MCF 10A (cell line): ENCODE data around the gene CLDN20. TPM values are rescaled to one million over a fixed set of nuclear protein-coding genes. Genes with fewer than 3 reads are reported as not detected.
"Not testable (repeated sequence)": the region's sequence is repeated elsewhere in the genome, so short reads cannot be mapped to it uniquely, and the experiment has no call there.

Experiments
- BruUV-seq: library from RNA; stranded (reverse); fragments of 400-500 nt; replicated peaks from 2 replicates; lab custom pipeline; 2021; lab: Mats Ljungman, UMichigan
- CTCF ChIA-PET: fragments of 300-600 bp; sonication (Branson Sonifier 250); formaldehyde crosslinking; extraction: SDS; loops from one replicate; lab custom pipeline; 2021; ENCODE audit warnings: antibody characterized with exemption, inconsistent platforms; lab: Yijun Ruan, JAX
- POLR2A ChIA-PET: fragments of 300-600, 350-650 bp; sonication (Branson Sonifier 250); formaldehyde crosslinking; extraction: SDS; loops from one replicate; lab custom pipeline; 2020; ENCODE audit warnings: antibody characterized with exemption, inconsistent platforms; lab: Yijun Ruan, JAX
- DNase-seq: peaks from one replicate; pipeline ENCODE4 v3.0.0-alpha.2; 2018; ENCODE audit not compliant: unreplicated experiment
- H3K27ac Mint-ChIP-seq: one replicate; pipeline ENCODE4 v1.8.0; 2022; ENCODE audit warnings: mild to moderate bottlenecking, low read depth, mixed read lengths; ENCODE audit not compliant: unreplicated experiment
- H3K27me3 Mint-ChIP-seq: one replicate; pipeline ENCODE4 v1.8.0; 2022; ENCODE audit warnings: mixed read lengths; ENCODE audit not compliant: insufficient read depth, unreplicated experiment
- H3K36me3 Mint-ChIP-seq: one replicate; pipeline ENCODE4 v1.8.0; 2022; ENCODE audit warnings: mild to moderate bottlenecking, moderate library complexity, mixed read lengths; ENCODE audit not compliant: insufficient read depth, unreplicated experiment
- H3K4me1 Mint-ChIP-seq: one replicate; pipeline ENCODE4 v1.8.0; 2022; ENCODE audit warnings: mixed read lengths; ENCODE audit not compliant: insufficient read depth, unreplicated experiment
- H3K4me3 Mint-ChIP-seq: one replicate; pipeline ENCODE4 v1.8.0; 2022; ENCODE audit warnings: mild to moderate bottlenecking, moderate library complexity, mixed read lengths; ENCODE audit not compliant: unreplicated experiment
- H3K9me3 Mint-ChIP-seq: one replicate; pipeline ENCODE4 v1.8.0; 2022; ENCODE audit warnings: mixed read lengths; ENCODE audit not compliant: unreplicated experiment
- CTCF ChIP-seq: fragments of 200-600 bp; IDR thresholded peaks from one replicate; pipeline ENCODE4 v1.8.0; 2022; ENCODE audit warnings: antibody characterized with exemption, mild to moderate bottlenecking; ENCODE audit not compliant: unreplicated experiment
- intact Hi-C: fragments of 100-400 bp; cut with micrococcal nuclease; formaldehyde crosslinking; loops from 2 replicates; pipeline ENCODE4 v1.14.1; 2022
- total RNA-seq: library from RNA; stranded (reverse); gene quantifications from 2 replicates; pipeline ENCODE4 v1.2.3, GENCODE V29; 2022

CLDN20 gene
- total RNA-seq, 1 experiment from 2014 or later = not detected

GRCh38 chr6:155223646-155224451 is 40.0 kb upstream of the CLDN20 start:
- peak; percentile 90 for DNase-seq
- no peak for TF ChIP-seq CTCF
- peaks cover 14% of the 10 kb centered on the region for H3K4me1 Mint-ChIP-seq
- H3K36me3 Mint-ChIP-seq = no peaks in the 10 kb centered on the region
- TSS peak; percentile 72 for BruUV-seq
- H3K9me3 Mint-ChIP-seq = no peaks in the 10 kb centered on the region
- peak overlapping the region; percentile 26 for H3K4me3 Mint-ChIP-seq
- intact Hi-C loops = no loop called here
- POLR2A ChIA-PET = interaction anchor here (0.8 to 2.2 kb wide), 7 partner anchors 9 to 53 kb away, joined by 3 to 10 read pairs (median 5); no protein-coding TSS in a partner anchor
- peak overlapping the region; percentile 74 for H3K27ac Mint-ChIP-seq
- CTCF ChIA-PET = interaction anchor here (0.6 to 1.5 kb wide), 5 partner anchors 9 to 296 kb away, joined by 3 to 5 read pairs (median 3); no protein-coding TSS in a partner anchor
- no peaks in the 10 kb centered on the region for H3K27me3 Mint-ChIP-seq

- no TSS peak for BruUV-seq
- DNase-seq = peak; percentile 53
- POLR2A ChIA-PET = interaction anchor here (0.8 to 2.2 kb wide), 7 partner anchors 9 to 89 kb away, joined by 3 to 10 read pairs (median 5); no protein-coding TSS in a partner anchor
Measured at GRCh38 chr6:155224618-155225017, 39.2 kb upstream of the CLDN20 start.

GRCh38 chr6:155227046-155227445 is 36.8 kb upstream of the CLDN20 start:
- no peak for TF ChIP-seq CTCF
- Mint-ChIP-seq H3K4me3 (no peak overlapping the region), H3K27me3 (no peaks in the 10 kb centered on the region), H3K27ac (no peak overlapping the region), H3K4me1 (peaks cover 14% of the 10 kb centered on the region), H3K36me3 (peaks cover 6% of the 10 kb centered on the region), H3K9me3 (no peaks in the 10 kb centered on the region)
- no TSS peak for BruUV-seq
- ChIA-PET POLR2A (interaction anchor here (0.6 kb wide), 1 partner anchor 10 kb away, joined by 5 read pairs; no protein-coding TSS in a partner anchor), CTCF (no interaction called here)
- intact Hi-C loops = no loop called here
- DNase-seq = no peak

More at GRCh38 chr6:155224618-155225017, 39.2 kb upstream of the CLDN20 start:
- Mint-ChIP-seq H3K27me3 (no peaks in the 10 kb centered on the region), H3K36me3 (no peaks in the 10 kb centered on the region), H3K4me3 (no peak overlapping the region), H3K9me3 (no peaks in the 10 kb centered on the region), H3K4me1 (peaks cover 14% of the 10 kb centered on the region), H3K27ac (peak overlapping the region; percentile 74)
- CTCF ChIA-PET = interaction anchor here (0.6 to 1.5 kb wide), 4 partner anchors 12 to 297 kb away, joined by 3 to 8 read pairs (median 4); no protein-coding TSS in a partner anchor
- no peak for TF ChIP-seq CTCF
- intact Hi-C loops = no loop called here

GRCh38 chr6:155228546-155229166 is 35.2 kb upstream of the CLDN20 start:
- no peaks in the 10 kb centered on the region for H3K9me3 Mint-ChIP-seq
- ChIA-PET POLR2A (interaction anchor here (0.9 kb wide), 1 partner anchor 7 kb away, joined by 3 read pairs; no protein-coding TSS in a partner anchor), CTCF (no interaction called here)
- BruUV-seq = no TSS peak
- no peak overlapping the region for H3K4me3 Mint-ChIP-seq
- peaks cover 6% of the 10 kb centered on the region for H3K36me3 Mint-ChIP-seq
- no peaks in the 10 kb centered on the region for H3K27me3 Mint-ChIP-seq
- no peak for TF ChIP-seq CTCF
- peaks cover 14% of the 10 kb centered on the region for H3K4me1 Mint-ChIP-seq
- no peak for DNase-seq
- no peak overlapping the region for H3K27ac Mint-ChIP-seq
- intact Hi-C loops = no loop called here

GRCh38 chr6:155230975-155231374 is 32.8 kb upstream of the CLDN20 start:
- CTCF ChIA-PET = interaction anchor here (0.6 kb wide), 2 partner anchors 9 to 187 kb away, joined by 3 read pairs; no protein-coding TSS in a partner anchor
- DNase-seq, H3K27me3 Mint-ChIP-seq: not testable (repeated sequence)

More at GRCh38 chr6:155230975-155231374, 32.8 kb upstream of the CLDN20 start:
- BruUV-seq, POLR2A ChIA-PET, H3K4me1 Mint-ChIP-seq, H3K36me3 Mint-ChIP-seq, H3K4me3 Mint-ChIP-seq, intact Hi-C loops, H3K9me3 Mint-ChIP-seq, H3K27ac Mint-ChIP-seq: not testable (repeated sequence)
